ENCODE data around the gene CDH16. TPM values are rescaled to one million over a fixed set of nuclear protein-coding genes. Genes with fewer than 3 reads are reported as not detected.

Gene CDH16
- total and polyA plus RNA-seq, 2 of the 13 experiments (the other 11 are each of a cell fraction or from before 2014, with no cell fraction given): 2.7 to 3.9 TPM

DNA sequence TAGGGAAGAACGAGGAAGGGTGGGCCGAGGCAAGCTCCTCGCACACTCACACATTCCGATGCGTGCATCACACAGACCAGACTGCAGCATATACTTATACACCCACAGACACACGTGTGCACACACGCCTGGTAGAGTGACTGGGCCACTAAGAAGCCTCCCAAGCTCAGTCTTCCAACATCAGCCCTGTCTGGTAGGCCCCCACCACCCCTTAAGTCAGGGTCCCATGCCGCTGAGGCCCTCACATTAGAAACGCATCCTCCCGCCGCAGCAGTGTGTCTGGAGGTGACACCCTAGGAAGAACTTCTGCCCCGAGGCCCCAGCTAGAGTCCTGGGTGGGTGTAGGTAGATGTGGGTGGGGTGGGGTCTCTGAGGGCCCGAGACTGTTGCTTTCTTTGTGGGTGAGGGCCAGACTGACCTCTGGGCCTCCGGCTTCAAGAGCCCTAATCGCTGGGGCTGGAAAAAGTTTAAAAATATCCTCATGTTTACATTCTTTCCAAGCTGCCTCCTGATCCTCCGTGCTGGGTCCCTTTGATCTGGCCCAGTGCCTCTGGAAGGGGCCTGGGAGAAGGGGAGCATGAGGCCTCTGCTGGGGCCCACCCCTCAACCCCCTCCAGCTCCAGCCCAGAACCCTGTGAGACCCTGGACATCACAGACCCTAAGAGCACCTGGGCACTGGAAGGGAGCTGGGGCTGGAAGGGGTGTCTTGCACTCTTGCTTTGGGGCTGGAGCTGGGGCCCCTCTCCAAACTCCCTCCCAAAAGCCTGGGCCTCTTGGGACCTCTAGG is 13.6 kb downstream of the CDH16 start (continued):
- TF ChIP-seq, protein P1, sequence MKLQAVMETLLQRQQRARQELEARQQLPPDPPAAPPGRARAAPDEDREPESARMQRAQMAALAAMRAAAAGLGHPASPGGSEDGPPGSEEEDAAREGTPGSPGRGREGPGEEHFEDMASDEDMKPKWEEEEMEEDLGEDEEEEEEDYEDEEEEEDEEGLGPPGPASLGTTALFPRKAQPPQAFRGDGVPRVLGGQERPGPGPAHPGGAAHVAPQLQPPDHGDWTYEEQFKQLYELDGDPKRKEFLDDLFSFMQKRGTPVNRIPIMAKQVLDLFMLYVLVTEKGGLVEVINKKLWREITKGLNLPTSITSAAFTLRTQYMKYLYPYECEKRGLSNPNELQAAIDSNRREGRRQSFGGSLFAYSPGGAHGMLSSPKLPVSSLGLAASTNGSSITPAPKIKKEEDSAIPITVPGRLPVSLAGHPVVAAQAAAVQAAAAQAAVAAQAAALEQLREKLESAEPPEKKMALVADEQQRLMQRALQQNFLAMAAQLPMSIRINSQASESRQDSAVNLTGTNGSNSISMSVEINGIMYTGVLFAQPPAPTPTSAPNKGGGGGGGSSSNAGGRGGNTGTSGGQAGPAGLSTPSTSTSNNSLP (IDR thresholded peaks at IDR 0.05; ENCODE audit: low read depth, low read length): no peak
- TF ChIP-seq PAWR (CRISPR knock-in tag; IDR thresholded peaks at IDR 0.05; ENCODE audit: borderline replicate concordance) (no peak), ZNF543 (CRISPR knock-in tag; IDR thresholded peaks at IDR 0.05) (no peak), ZNF205 (CRISPR knock-in tag; IDR thresholded peaks at IDR 0.05) (no peak), NCOA5 (CRISPR knock-in tag; IDR thresholded peaks at IDR 0.05) (no peak), ZMYM2 (CRISPR knock-in tag; IDR thresholded peaks at IDR 0.05) (0 out of 2 replicates have a peak, but pooled peaks have one; percentile 51), ZNF720 (CRISPR knock-in tag; IDR thresholded peaks at IDR 0.05) (no peak), HIVEP1 (CRISPR knock-in tag; IDR thresholded peaks at IDR 0.05) (no peak; the same call in 1 of the 2 replicates), ZSCAN25 (CRISPR knock-in tag; IDR thresholded peaks at IDR 0.05) (no peak), ZNF850 (CRISPR knock-in tag; conservative IDR thresholded peaks at IDR 0.05) (no peak), YEATS4 (CRISPR knock-in tag; IDR thresholded peaks at IDR 0.05; ENCODE audit: borderline replicate concordance) (peak; percentile 55; the same call in 1 of the 2 replicates), KDM3A (CRISPR knock-in tag; IDR thresholded peaks at IDR 0.05; ENCODE audit: low read depth) (no peak), ZSCAN12 (CRISPR knock-in tag; IDR thresholded peaks at IDR 0.05) (no peak), FOXK2 (IDR thresholded peaks at IDR 0.05) (peak; percentile 72), ETV5 (CRISPR knock-in tag; IDR thresholded peaks at IDR 0.05; ENCODE audit: borderline replicate concordance) (no peak; the same call in 1 of the 2 replicates), NCOA1 (CRISPR knock-in tag; IDR thresholded peaks at IDR 0.05) (no peak), MAZ (IDR thresholded peaks at IDR 0.05; ENCODE audit: borderline replicate concordance, low read depth, low read length) (no peak), MAZ (CRISPR knock-in tag; IDR thresholded peaks at IDR 0.05; ENCODE audit: low read depth) (no peak; the same call in 1 of the 2 replicates), KDM2A (CRISPR knock-in tag; IDR thresholded peaks at IDR 0.05; ENCODE audit: borderline replicate concordance, low read depth) (peak; percentile 61; the same call in 1 of the 2 replicates)
- TF ChIP-seq, protein P2, sequence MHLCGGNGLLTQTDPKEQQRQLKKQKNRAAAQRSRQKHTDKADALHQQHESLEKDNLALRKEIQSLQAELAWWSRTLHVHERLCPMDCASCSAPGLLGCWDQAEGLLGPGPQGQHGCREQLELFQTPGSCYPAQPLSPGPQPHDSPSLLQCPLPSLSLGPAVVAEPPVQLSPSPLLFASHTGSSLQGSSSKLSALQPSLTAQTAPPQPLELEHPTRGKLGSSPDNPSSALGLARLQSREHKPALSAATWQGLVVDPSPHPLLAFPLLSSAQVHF (CRISPR knock-in tag; IDR thresholded peaks at IDR 0.05): no peak
- TF ChIP-seq, protein P3, sequence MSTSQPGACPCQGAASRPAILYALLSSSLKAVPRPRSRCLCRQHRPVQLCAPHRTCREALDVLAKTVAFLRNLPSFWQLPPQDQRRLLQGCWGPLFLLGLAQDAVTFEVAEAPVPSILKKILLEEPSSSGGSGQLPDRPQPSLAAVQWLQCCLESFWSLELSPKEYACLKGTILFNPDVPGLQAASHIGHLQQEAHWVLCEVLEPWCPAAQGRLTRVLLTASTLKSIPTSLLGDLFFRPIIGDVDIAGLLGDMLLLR (CRISPR knock-in tag; IDR thresholded peaks at IDR 0.05): no peak
- TF ChIP-seq, protein P4, sequence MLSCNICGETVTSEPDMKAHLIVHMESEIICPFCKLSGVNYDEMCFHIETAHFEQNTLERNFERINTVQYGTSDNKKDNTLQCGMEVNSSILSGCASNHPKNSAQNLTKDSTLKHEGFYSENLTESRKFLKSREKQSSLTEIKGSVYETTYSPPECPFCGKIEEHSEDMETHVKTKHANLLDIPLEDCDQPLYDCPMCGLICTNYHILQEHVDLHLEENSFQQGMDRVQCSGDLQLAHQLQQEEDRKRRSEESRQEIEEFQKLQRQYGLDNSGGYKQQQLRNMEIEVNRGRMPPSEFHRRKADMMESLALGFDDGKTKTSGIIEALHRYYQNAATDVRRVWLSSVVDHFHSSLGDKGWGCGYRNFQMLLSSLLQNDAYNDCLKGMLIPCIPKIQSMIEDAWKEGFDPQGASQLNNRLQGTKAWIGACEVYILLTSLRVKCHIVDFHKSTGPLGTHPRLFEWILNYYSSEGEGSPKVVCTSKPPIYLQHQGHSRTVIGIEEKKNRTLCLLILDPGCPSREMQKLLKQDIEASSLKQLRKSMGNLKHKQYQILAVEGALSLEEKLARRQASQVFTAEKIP (CRISPR knock-in tag; IDR thresholded peaks at IDR 0.05; ENCODE audit: borderline replicate concordance): no peak
- TF ChIP-seq, protein P5, sequence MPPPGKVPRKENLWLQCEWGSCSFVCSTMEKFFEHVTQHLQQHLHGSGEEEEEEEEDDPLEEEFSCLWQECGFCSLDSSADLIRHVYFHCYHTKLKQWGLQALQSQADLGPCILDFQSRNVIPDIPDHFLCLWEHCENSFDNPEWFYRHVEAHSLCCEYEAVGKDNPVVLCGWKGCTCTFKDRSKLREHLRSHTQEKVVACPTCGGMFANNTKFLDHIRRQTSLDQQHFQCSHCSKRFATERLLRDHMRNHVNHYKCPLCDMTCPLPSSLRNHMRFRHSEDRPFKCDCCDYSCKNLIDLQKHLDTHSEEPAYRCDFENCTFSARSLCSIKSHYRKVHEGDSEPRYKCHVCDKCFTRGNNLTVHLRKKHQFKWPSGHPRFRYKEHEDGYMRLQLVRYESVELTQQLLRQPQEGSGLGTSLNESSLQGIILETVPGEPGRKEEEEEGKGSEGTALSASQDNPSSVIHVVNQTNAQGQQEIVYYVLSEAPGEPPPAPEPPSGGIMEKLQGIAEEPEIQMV (CRISPR knock-in tag; IDR thresholded peaks at IDR 0.05; ENCODE audit: low read depth): no peak

Measured in HepG2 (cell line).